CD4-positive, alpha-beta T cell treated with Interleukin-17A for 4 hours (primary cell): ENCODE results near the gene TTC7B.

ENCODE experiments used
- DNase-seq: peaks from one replicate; pipeline ENCODE4 v3.0.0-alpha.2; 2020; ENCODE audit warnings: mixed read lengths

The TTC7B gene

GRCh38 chr14:90587252-90587910, 228.8 kb downstream of the TTC7B start:
- no peak for DNase-seq

GRCh38 chr14:90585106-90585505, 231.1 kb downstream of the TTC7B start:
- DNase-seq: no peak

- no peak for DNase-seq
Measured at GRCh38 chr14:90583916-90584605, 232.2 kb downstream of the TTC7B start.

- no peak for DNase-seq
Measured at GRCh38 chr14:90583427-90583826, 232.8 kb downstream of the TTC7B start.

GRCh38 chr14:90582166-90582565, 234.1 kb downstream of the TTC7B start:
- no peak for DNase-seq

- no peak for DNase-seq
Measured at GRCh38 chr14:90581745-90582144, 234.5 kb downstream of the TTC7B start.

GRCh38 chr14:90580377-90581335, 235.6 kb downstream of the TTC7B start:
- no peak for DNase-seq

- DNase-seq: no peak
Measured at GRCh38 chr14:90579816-90580215, 236.4 kb downstream of the TTC7B start.

- no peak for DNase-seq
Measured at GRCh38 chr14:90579088-90579487, 237.1 kb downstream of the TTC7B start.

GRCh38 chr14:90578283-90578985, 237.8 kb downstream of the TTC7B start:
- DNase-seq: no peak

- no peak for DNase-seq
Measured at GRCh38 chr14:90577661-90578282, 238.5 kb downstream of the TTC7B start.

- no peak for DNase-seq
Measured at GRCh38 chr14:90576981-90577660, 239.1 kb downstream of the TTC7B start.

- no peak for DNase-seq
Measured at GRCh38 chr14:90576581-90576980, 239.6 kb downstream of the TTC7B start.

- DNase-seq: no peak
Measured at GRCh38 chr14:90575781-90576180, 240.4 kb downstream of the TTC7B start.

GRCh38 chr14:90575336-90575735, 240.9 kb downstream of the TTC7B start:
- DNase-seq: no peak

- no peak for DNase-seq
Measured at GRCh38 chr14:90574188-90575131, 241.8 kb downstream of the TTC7B start.

GRCh38 chr14:90573385-90574105, 242.7 kb downstream of the TTC7B start:
- DNase-seq: no peak

- DNase-seq: no peak
Measured at GRCh38 chr14:90572441-90573150, 243.6 kb downstream of the TTC7B start.
